Neural progenitor cell (in vitro differentiated cells): ENCODE results near the gene HDAC3. TPM values are rescaled to one million over a fixed set of nuclear protein-coding genes. Genes with fewer than 3 reads are reported as not detected.

Experiments
- DNase-seq: peaks from one replicate; pipeline ENCODE4 v3.0.0-alpha.2; 2016; ENCODE audit warnings: low spot score
- H2AFZ ChIP-seq: fragments of 200-600 bp; sonication (generic); replicated peaks from 2 replicates; pipeline ENCODE4 v1.6.1; 2016; ENCODE audit warnings: antibody characterized with exemption
- H3F3A ChIP-seq: fragments of 200-600 bp; sonication (generic); 2 replicates; pipeline ENCODE4 v1.6.1; 2016; ENCODE audit warnings: antibody characterized with exemption, low read depth
- H3K27ac ChIP-seq: fragments of 200-600 bp; sonication (generic); 2 replicates; pipeline ENCODE4 v1.5.1; 2016; ENCODE audit warnings: mild to moderate bottlenecking
- H3K27me3 ChIP-seq: fragments of 200-600 bp; sonication (generic); 2 replicates; pipeline ENCODE4 v1.6.1; 2016; ENCODE audit warnings: mild to moderate bottlenecking, moderate library complexity
- H3K36me3 ChIP-seq: fragments of 200-600 bp; sonication (generic); 2 replicates; pipeline ENCODE4 v1.5.1; 2016
- H3K4me1 ChIP-seq: fragments of 200-600 bp; sonication (generic); 2 replicates; pipeline ENCODE4 v1.6.1; 2016; ENCODE audit warnings: mixed run types
- H3K4me2 ChIP-seq: fragments of 200-600 bp; sonication (generic); 2 replicates; pipeline ENCODE4 v1.6.1; 2016
- H3K4me3 ChIP-seq: fragments of 200-600 bp; sonication (generic); 2 replicates; pipeline ENCODE4 v1.5.1; 2016
- H3K79me2 ChIP-seq: fragments of 200-600 bp; sonication (generic); 2 replicates; pipeline ENCODE4 v1.6.1; 2016; ENCODE audit warnings: low read depth
- H3K9ac ChIP-seq: fragments of 200-600 bp; sonication (generic); 2 replicates; pipeline ENCODE4 v1.6.1; 2016
- H3K9me3 ChIP-seq: fragments of 200-600 bp; sonication (generic); 2 replicates; pipeline ENCODE4 v1.5.1; 2016; ENCODE audit warnings: low read depth
- H4K20me1 ChIP-seq: fragments of 200-600 bp; sonication (generic); 2 replicates; pipeline ENCODE4 v1.6.1; 2016; ENCODE audit warnings: low read depth
- H3K27ac Mint-ChIP-seq: 3 replicates; pipeline ENCODE4 v1.8.0; 2021; ENCODE audit warnings: mixed read lengths
- H3K27me3 Mint-ChIP-seq: 2 replicates; pipeline ENCODE4 v1.8.0; 2022; ENCODE audit warnings: low read depth, mild to moderate bottlenecking, inconsistent platforms, moderate library complexity, mixed read lengths; ENCODE audit not compliant: insufficient read depth
- H3K36me3 Mint-ChIP-seq: 3 replicates; pipeline ENCODE4 v1.8.0; 2021; ENCODE audit warnings: mixed read lengths
- H3K4me1 Mint-ChIP-seq: 3 replicates; pipeline ENCODE4 v1.8.0; 2021; ENCODE audit warnings: mixed read lengths
- H3K4me3 Mint-ChIP-seq: 3 replicates; pipeline ENCODE4 v1.8.0; 2021; ENCODE audit warnings: mild to moderate bottlenecking, moderate library complexity, mixed read lengths
- H3K9me3 Mint-ChIP-seq: 3 replicates; pipeline ENCODE4 v1.8.0; 2020; ENCODE audit warnings: mixed read lengths
- EZH2 ChIP-seq: fragments of 200-600 bp; sonication (generic); IDR thresholded peaks from 2 replicates; pipeline ENCODE4 v1.6.1; 2017; ENCODE audit warnings: antibody characterized with exemption, mild to moderate bottlenecking, moderate library complexity
- EZH2phosphoT487 ChIP-seq: fragments of 200-600 bp; sonication (generic); IDR thresholded peaks from 2 replicates; pipeline ENCODE4 v1.6.1; 2017; ENCODE audit warnings: antibody characterized with exemption
- total RNA-seq: library from RNA; depleted of rRNA; stranded (reverse); fragments of >200 nt; gene quantifications from 2 replicates; pipeline ENCODE4 v1.2.3, GENCODE V29; 2015; ENCODE audit warnings: low replicate concordance
- TF ChIP-seq, protein P1 (sequence below): fragments of 200-600 bp; sonication (generic); IDR thresholded peaks from 2 replicates; pipeline ENCODE4 v1.5.1; 2017; ENCODE audit warnings: antibody characterized with exemption, mild to moderate bottlenecking

Gene HDAC3
- total RNA-seq, 1 donor from 2014 or later = 57.3 TPM

DNA sequence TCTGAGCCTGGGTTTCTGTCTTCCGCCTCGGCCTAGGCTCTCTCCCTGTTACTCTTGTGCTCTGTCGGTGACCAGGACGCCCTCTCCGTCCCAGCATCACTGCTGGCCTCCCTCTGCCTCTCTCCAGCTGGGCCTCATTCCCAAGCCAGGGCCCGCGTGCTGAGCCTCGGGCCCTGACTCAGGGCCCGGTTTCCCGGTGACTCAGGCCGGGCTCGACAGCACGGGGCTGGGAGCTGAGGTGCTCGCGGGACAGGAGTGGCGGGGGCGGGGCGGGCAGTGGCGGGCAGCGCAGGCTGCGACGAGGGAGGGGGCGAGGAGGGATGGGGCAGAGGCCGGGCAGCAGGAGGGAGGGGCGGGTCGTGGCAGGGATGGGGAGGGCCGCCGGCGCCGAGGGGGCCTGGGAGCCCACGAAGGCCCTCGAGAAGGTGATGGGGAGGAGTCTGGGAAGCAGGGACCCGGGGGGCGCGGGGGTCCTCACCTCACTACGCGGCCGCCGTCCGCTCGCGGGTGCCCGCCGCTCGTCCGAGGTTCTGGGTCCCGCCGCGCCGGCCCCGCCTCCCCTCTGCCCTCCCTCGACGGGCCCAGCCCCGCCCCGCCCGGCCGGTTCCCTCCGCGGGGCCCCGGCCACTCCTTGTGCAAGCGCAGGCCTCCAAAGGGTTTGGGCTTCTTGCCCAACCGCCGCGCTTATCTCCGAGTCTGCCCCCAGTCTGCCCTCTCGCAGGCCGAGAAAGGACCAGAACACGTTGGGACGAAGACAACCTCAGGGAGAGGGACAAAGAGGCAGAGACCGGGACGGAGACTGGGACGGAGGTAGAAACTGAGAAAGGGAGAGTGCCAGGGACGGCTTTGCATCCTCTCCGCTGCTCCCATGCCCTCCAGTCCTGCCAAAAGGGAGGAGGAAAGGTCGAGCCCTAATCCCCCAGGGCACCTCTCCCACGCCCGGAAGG, 45.3 kb upstream of the HDAC3 start, which contains the start of gene ARAP3:
ARAP3 (minus strand) TSS at position 536 of the 947 bp plus-strand sequence. CDS start 1,744 bp downstream, outside the sequence.
- Mint-ChIP-seq H3K9me3 (no peaks in the 10 kb centered on the region), H3K27ac (peak within 1 kb of the TSS; percentile 94), H3K4me1 (peaks cover 47% of the 10 kb centered on the region), H3K36me3 (peaks cover 13% of the 10 kb centered on the region), H3K27me3 (peaks cover 2% of the 10 kb centered on the region), H3K4me3 (peak within 1 kb of the TSS; percentile 82)
- Histone ChIP-seq H3K4me1 (peaks cover 35% of the 10 kb centered on the region), H3K36me3 (no peaks in the 10 kb centered on the region), H3K27ac (peak within 1 kb of the TSS; percentile 53), H3K27me3 (no peaks in the 10 kb centered on the region), H3F3A (peaks cover 43% of the 10 kb centered on the region), H3K9me3 (no peaks in the 10 kb centered on the region), H3K4me3 (peak within 1 kb of the TSS; percentile 46), H3K79me2 (no peaks in the 10 kb centered on the region), H2AFZ (peak within 1 kb of the TSS; percentile 75), H3K9ac (no peak within 1 kb of the TSS), H3K4me2 (peak within 1 kb of the TSS; percentile 79), H4K20me1 (no peaks in the 10 kb centered on the region)
- TF ChIP-seq EZH2phosphoT487 (no peak), EZH2 (no peak)
- TF ChIP-seq, protein P1, sequence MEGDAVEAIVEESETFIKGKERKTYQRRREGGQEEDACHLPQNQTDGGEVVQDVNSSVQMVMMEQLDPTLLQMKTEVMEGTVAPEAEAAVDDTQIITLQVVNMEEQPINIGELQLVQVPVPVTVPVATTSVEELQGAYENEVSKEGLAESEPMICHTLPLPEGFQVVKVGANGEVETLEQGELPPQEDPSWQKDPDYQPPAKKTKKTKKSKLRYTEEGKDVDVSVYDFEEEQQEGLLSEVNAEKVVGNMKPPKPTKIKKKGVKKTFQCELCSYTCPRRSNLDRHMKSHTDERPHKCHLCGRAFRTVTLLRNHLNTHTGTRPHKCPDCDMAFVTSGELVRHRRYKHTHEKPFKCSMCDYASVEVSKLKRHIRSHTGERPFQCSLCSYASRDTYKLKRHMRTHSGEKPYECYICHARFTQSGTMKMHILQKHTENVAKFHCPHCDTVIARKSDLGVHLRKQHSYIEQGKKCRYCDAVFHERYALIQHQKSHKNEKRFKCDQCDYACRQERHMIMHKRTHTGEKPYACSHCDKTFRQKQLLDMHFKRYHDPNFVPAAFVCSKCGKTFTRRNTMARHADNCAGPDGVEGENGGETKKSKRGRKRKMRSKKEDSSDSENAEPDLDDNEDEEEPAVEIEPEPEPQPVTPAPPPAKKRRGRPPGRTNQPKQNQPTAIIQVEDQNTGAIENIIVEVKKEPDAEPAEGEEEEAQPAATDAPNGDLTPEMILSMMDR = no peak
- DNase-seq = peak; percentile 87

DNA sequence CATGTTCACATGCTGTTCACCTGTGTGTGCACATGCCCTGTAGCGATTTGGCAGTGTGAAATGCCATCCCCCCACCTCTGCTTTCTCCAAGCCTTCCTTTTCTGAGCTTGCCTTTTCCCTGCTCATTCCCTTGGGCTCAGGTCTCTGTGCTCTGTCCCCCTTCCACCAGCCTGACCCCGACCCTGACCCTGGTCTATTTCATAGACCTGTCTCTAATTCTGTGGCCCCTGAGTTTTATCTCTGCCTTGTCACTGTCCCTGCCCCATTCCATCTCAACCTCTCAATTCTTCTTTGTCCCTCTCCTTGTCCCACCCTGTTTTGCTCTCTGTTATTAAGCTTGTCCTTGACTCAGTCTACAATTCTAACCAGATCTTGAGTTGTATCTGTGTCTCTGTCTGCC, 44.6 kb upstream of the HDAC3 start:
- TF ChIP-seq, protein P1 = no peak
- TF ChIP-seq EZH2 = no peak
- no peak for TF ChIP-seq EZH2phosphoT487
- Histone ChIP-seq H3K4me3 (peak overlapping the region; percentile 46), H3K4me1 (peaks cover 34% of the 10 kb centered on the region), H3K4me2 (peak overlapping the region; percentile 79), H3K9me3 (no peaks in the 10 kb centered on the region), H3K36me3 (no peaks in the 10 kb centered on the region), H3K27ac (peak overlapping the region; percentile 53), H3K27me3 (no peaks in the 10 kb centered on the region), H3K9ac (no peak overlapping the region), H3F3A (peaks cover 43% of the 10 kb centered on the region), H2AFZ (peak overlapping the region; percentile 75), H3K79me2 (no peaks in the 10 kb centered on the region), H4K20me1 (no peaks in the 10 kb centered on the region)
- peaks cover 13% of the 10 kb centered on the region for H3K36me3 Mint-ChIP-seq
- peak overlapping the region; percentile 48 for H3K27ac Mint-ChIP-seq
- DNase-seq = no peak
- H3K4me3 Mint-ChIP-seq = peak overlapping the region; percentile 69
- H3K9me3 Mint-ChIP-seq = no peaks in the 10 kb centered on the region
- peaks cover 2% of the 10 kb centered on the region for H3K27me3 Mint-ChIP-seq
- H3K4me1 Mint-ChIP-seq = peaks cover 41% of the 10 kb centered on the region

DNA sequence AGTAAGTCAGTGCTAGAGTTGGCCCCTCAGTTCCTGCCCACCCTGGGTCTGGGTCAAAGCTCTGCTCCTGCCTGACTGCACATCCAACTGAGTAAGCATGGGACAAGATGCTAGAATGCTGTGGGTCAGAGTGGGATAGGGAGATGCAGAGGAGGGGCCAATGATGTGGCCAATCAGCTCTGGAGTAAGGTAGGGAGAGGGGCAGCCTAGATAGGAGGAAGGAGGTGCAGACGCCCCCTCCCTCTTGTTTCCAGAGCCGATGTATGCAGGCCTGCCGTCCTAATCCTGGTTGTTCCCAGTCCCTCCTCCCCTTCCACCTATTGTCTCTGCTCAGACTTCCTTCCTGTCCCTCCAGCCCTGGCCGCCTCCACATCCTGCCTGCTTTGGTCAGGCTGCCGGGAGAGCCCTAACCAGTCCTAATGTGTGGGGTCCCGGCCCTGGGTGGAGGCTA, 44.1 kb upstream of the HDAC3 start:
- no peaks in the 10 kb centered on the region for H3K27me3 ChIP-seq
- peak overlapping the region; percentile 79 for H3K4me2 ChIP-seq
- Mint-ChIP-seq H3K27me3 (peaks cover 2% of the 10 kb centered on the region), H3K27ac (peak overlapping the region; percentile 93), H3K9me3 (no peaks in the 10 kb centered on the region), H3K4me1 (peaks cover 41% of the 10 kb centered on the region), H3K4me3 (peak overlapping the region; percentile 69), H3K36me3 (peaks cover 13% of the 10 kb centered on the region)
- H3K36me3 ChIP-seq = no peaks in the 10 kb centered on the region
- peak; percentile 92 for DNase-seq
- TF ChIP-seq EZH2phosphoT487 = no peak
- TF ChIP-seq, protein P1 = no peak
- TF ChIP-seq EZH2 = no peak
- peak overlapping the region; percentile 46 for H3K4me3 ChIP-seq
- H3K27ac ChIP-seq = peak overlapping the region; percentile 53
- no peaks in the 10 kb centered on the region for H3K79me2 ChIP-seq
- H3K9me3 ChIP-seq = no peaks in the 10 kb centered on the region
- peaks cover 34% of the 10 kb centered on the region for H3K4me1 ChIP-seq
- peaks cover 43% of the 10 kb centered on the region for H3F3A ChIP-seq
- H3K9ac ChIP-seq = no peak overlapping the region
- peaks cover under 1% of the 10 kb centered on the region for H4K20me1 ChIP-seq
- H2AFZ ChIP-seq = no peak overlapping the region
